IMR-90 (cell line): ENCODE results near the gene SSR4. TPM values are rescaled to one million over a fixed set of nuclear protein-coding genes. Genes with fewer than 3 reads are reported as not detected.

ENCODE experiments used
- ATAC-seq: fragments of 200-7000 bp; cut with Tn5 transposase; 2 replicates; pipeline ENCODE4 v1.9.1; 2020; ENCODE audit warnings: low read depth, mild to moderate bottlenecking, moderate library complexity
- BruUV-seq: library from RNA; stranded (reverse); fragments of 400-500 nt; replicated peaks from 2 replicates; lab custom pipeline; 2021; lab: Mats Ljungman, UMichigan
- CTCF ChIA-PET: fragments of 300-600 bp; formaldehyde crosslinking; extraction: SDS; loops from one replicate; lab custom pipeline; 2021; ENCODE audit warnings: antibody characterized with exemption; lab: Yijun Ruan, JAX
- POLR2A ChIA-PET: fragments of 300-600 bp; sonication (Branson Sonifier 250); formaldehyde crosslinking; loops from one replicate; lab custom pipeline; 2022; ENCODE audit warnings: antibody characterized with exemption; ENCODE audit not compliant: unreplicated experiment; lab: Charles Lee
- DNase-seq: peaks from one replicate; pipeline ENCODE4 v3.0.0; 2013
- H2AFZ ChIP-seq: replicated peaks from 2 replicates; pipeline ENCODE3; 2013; ENCODE audit warnings: low read length, mild to moderate bottlenecking; ENCODE audit not compliant: poor library complexity
- H2AK5ac ChIP-seq: 2 replicates; pipeline ENCODE4 v1.6.1; 2013; ENCODE audit warnings: low read depth, low read length, inconsistent platforms
- H2AK9ac ChIP-seq: replicated peaks from 2 replicates; pipeline ENCODE3; 2013; ENCODE audit warnings: mild to moderate bottlenecking, low read depth, low read length, moderate library complexity; ENCODE audit not compliant: poor library complexity
- H2BK120ac ChIP-seq: 2 replicates; pipeline ENCODE4 v1.6.1; 2013; ENCODE audit warnings: low read depth, low read length, inconsistent platforms
- H2BK15ac ChIP-seq: 3 replicates; pipeline ENCODE4 v1.6.1; 2013; ENCODE audit warnings: low read depth, low read length, inconsistent platforms
- H2BK20ac ChIP-seq: 2 replicates; pipeline ENCODE4 v1.6.1; 2013; ENCODE audit warnings: low read depth, mild to moderate bottlenecking, inconsistent platforms, low read length, moderate library complexity
- H2BK5ac ChIP-seq: 2 replicates; pipeline ENCODE4 v1.6.1; 2013; ENCODE audit warnings: mild to moderate bottlenecking, low read depth, low read length, inconsistent platforms; ENCODE audit not compliant: poor library complexity, severe bottlenecking
- H3K14ac ChIP-seq: replicated peaks from 2 replicates; pipeline ENCODE4 v1.6.1; 2013; ENCODE audit warnings: low read depth, low read length, inconsistent platforms
- H3K18ac ChIP-seq: 2 replicates; pipeline ENCODE4 v1.6.1; 2013; ENCODE audit warnings: low read depth, low read length, control low read depth
- H3K23ac ChIP-seq: 2 replicates; pipeline ENCODE4 v1.6.1; 2013; ENCODE audit warnings: low read depth, low read length, inconsistent platforms
- H3K27ac ChIP-seq: 2 replicates; pipeline ENCODE4 v1.5.1; 2013; ENCODE audit warnings: mild to moderate bottlenecking, control low read depth, low read length; ENCODE audit not compliant: insufficient read depth
- H3K27me3 ChIP-seq: 2 replicates; pipeline ENCODE4 v1.6.1; 2013; ENCODE audit warnings: low read length; ENCODE audit not compliant: control insufficient read depth, insufficient read depth
- H3K36me3 ChIP-seq: 2 replicates; pipeline ENCODE4 v1.6.1; 2013; ENCODE audit warnings: low read length, mixed read lengths; ENCODE audit not compliant: control insufficient read depth, insufficient read depth
- H3K4ac ChIP-seq: 2 replicates; pipeline ENCODE4 v1.6.1; 2013; ENCODE audit warnings: low read depth, low read length, inconsistent platforms
- H3K4me1 ChIP-seq: 2 replicates; pipeline ENCODE4 v1.6.1; 2013; ENCODE audit warnings: low read length, mixed read lengths; ENCODE audit not compliant: control insufficient read depth, insufficient read depth
- H3K4me2 ChIP-seq: 2 replicates; pipeline ENCODE4 v1.6.1; 2013; ENCODE audit warnings: low read depth, mild to moderate bottlenecking, control low read depth, low read length, moderate library complexity
- H3K4me3 ChIP-seq: 2 replicates; pipeline ENCODE4 v1.5.1; 2013; ENCODE audit warnings: low read depth, mild to moderate bottlenecking, control low read depth, low read length, moderate library complexity; ENCODE audit not compliant: insufficient read depth
- H3K56ac ChIP-seq: 2 replicates; pipeline ENCODE4 v1.6.1; 2013; ENCODE audit warnings: low read length, inconsistent platforms; ENCODE audit not compliant: insufficient read depth; ENCODE audit errors: extremely low read depth
- H3K79me1 ChIP-seq, 2 experiments: 2 replicates each; pipeline ENCODE4 v1.6.1; 2013; ENCODE audit warnings: low read length in 2 of 2, inconsistent platforms in 1 of 2, low read depth in 1 of 2
- H3K9ac ChIP-seq: 2 replicates; pipeline ENCODE4 v1.6.1; 2013; ENCODE audit warnings: low read depth, low read length, control low read depth
- H3K9me1 ChIP-seq: 2 replicates; pipeline ENCODE4 v1.6.1; 2013; ENCODE audit warnings: low read length, inconsistent platforms; ENCODE audit not compliant: insufficient read depth
- H3K9me3 ChIP-seq: 2 replicates; pipeline ENCODE4 v1.6.1; 2013; ENCODE audit warnings: low read length; ENCODE audit not compliant: control insufficient read depth, insufficient read depth
- H4K20me1 ChIP-seq: 2 replicates; pipeline ENCODE4 v1.6.1; 2013; ENCODE audit warnings: low read length, inconsistent platforms; ENCODE audit not compliant: insufficient read depth
- H4K5ac ChIP-seq: 2 replicates; pipeline ENCODE4 v1.6.1; 2013; ENCODE audit warnings: mild to moderate bottlenecking, low read depth, low read length, control low read depth
- H4K8ac ChIP-seq, 2 experiments: 2 replicates each; pipeline ENCODE4 v1.6.1; 2013; ENCODE audit warnings: low read depth in 2 of 2, low read length in 2 of 2, control low read depth in 1 of 2, inconsistent platforms in 1 of 2
- H4K91ac ChIP-seq: 2 replicates; pipeline ENCODE4 v1.6.1; 2013; ENCODE audit warnings: low read depth, low read length, inconsistent platforms; ENCODE audit not compliant: insufficient read depth
- BHLHE40 ChIP-seq: fragments of 150-350 bp; IDR thresholded peaks from 2 replicates; pipeline ENCODE4 v1.6.1; 2016; ENCODE audit warnings: mild to moderate bottlenecking, low read depth, low read length
- CEBPB ChIP-seq: IDR thresholded peaks from 2 replicates; pipeline ENCODE4 v1.6.1; 2012; ENCODE audit warnings: low read depth, low read length, improper control_type of control experiment
- CTCF ChIP-seq: conservative IDR thresholded peaks from 2 replicates; pipeline ENCODE4 v1.5.1; 2012; ENCODE audit warnings: mild to moderate bottlenecking, low read depth, low read length, improper control_type of control experiment
- ELK1 ChIP-seq: fragments of 150-350 bp; IDR thresholded peaks from 2 replicates; pipeline ENCODE4 v1.6.1; 2016; ENCODE audit warnings: low read depth, mild to moderate bottlenecking, low read length, moderate library complexity, borderline replicate concordance
- FOS ChIP-seq: fragments of 150-350 bp; IDR thresholded peaks from 2 replicates; pipeline ENCODE4 v1.6.1; 2016; ENCODE audit warnings: low read depth, low read length
- MAFK ChIP-seq: IDR thresholded peaks from 2 replicates; pipeline ENCODE4 v1.6.1; 2012; ENCODE audit warnings: low read depth, low read length, improper control_type of control experiment
- MAZ ChIP-seq: IDR thresholded peaks from 2 replicates; pipeline ENCODE4 v1.6.1; 2012; ENCODE audit warnings: low read depth, mild to moderate bottlenecking, low read length, improper control_type of control experiment, moderate library complexity, borderline replicate concordance
- SMC3 ChIP-seq: fragments of 150-350 bp; IDR thresholded peaks from 2 replicates; pipeline ENCODE4 v1.6.1; 2016; ENCODE audit warnings: low read depth, mild to moderate bottlenecking, antibody characterized with exemption, low read length, moderate library complexity
- USF2 ChIP-seq: fragments of 150-350 bp; IDR thresholded peaks from 2 replicates; pipeline ENCODE4 v1.6.1; 2017; ENCODE audit warnings: mild to moderate bottlenecking, antibody characterized with exemption, low read length, low read depth
- WGBS, 2 experiments: methylation state at CpG; one replicate each; pipeline versions ENCODE4 v1.1.5 to v1.1.7; 2013; ENCODE audit warnings: missing lambda C conversion rate in 2 of 2; ENCODE audit not compliant: insufficient read length in 1 of 2; ENCODE audit errors: extremely low coverage in 2 of 2; 5-methylcytosine and 5-hydroxymethylcytosine counted together
- dilution Hi-C: fragments of 300-500 bp; cut with HindIII; formaldehyde crosslinking; loops from one replicate; pipeline ENCODE4 v1.14.3; 2018; ENCODE audit warnings: low sequenced_read_pairs; ENCODE audit not compliant: unreplicated experiment
- in situ Hi-C: fragments of 300-500 bp; cut with MboI; formaldehyde crosslinking; loops from 3 replicates; pipeline ENCODE4 v1.14.3; 2019; ENCODE audit warnings: low sequenced_read_pairs, inconsistent platforms, mixed read lengths
- intact Hi-C: fragments of 100-400 bp; cut with micrococcal nuclease; formaldehyde crosslinking; loops from 2 replicates; pipeline ENCODE4 v1.10.0; 2022
- polyA plus RNA-seq, 3 experiments: library from polyadenylated mRNA; depleted of rRNA; stranded (reverse); fragments of >200 nt; gene quantifications; 2 replicates each; pipeline ENCODE4 v1.2.3, GENCODE V29; 2012; ENCODE audit warnings: low replicate concordance in 1 of 3
- total RNA-seq: library from RNA; depleted of rRNA; stranded (reverse); fragments of >200 nt; gene quantifications from 2 replicates; pipeline ENCODE4 v1.2.3, GENCODE V29; 2012

SSR4 gene
- total and polyA plus RNA-seq, 2 of the 4 experiments (the other 2 are of a cell fraction), result 141 to 480 TPM

- dilution Hi-C loops, result no loop called here
- no peak for ATAC-seq
- CTCF ChIA-PET, result no interaction called here
These were observed 29.9 kb downstream of the SSR4 start for GRCh38 chrX:153824348-153824747.

More at GRCh38 chrX:153824348-153824747, 29.9 kb downstream of the SSR4 start:
- no peak overlapping the region for H4K8ac ChIP-seq
- H3K4me3 ChIP-seq, result no peak overlapping the region
- BruUV-seq, result no TSS peak
- H3K23ac ChIP-seq, result no peak overlapping the region
- H3K36me3 ChIP-seq, result no peaks in the 10 kb centered on the region
- H3K14ac ChIP-seq, result no peak overlapping the region
- H2AK5ac ChIP-seq, result no peak overlapping the region
- H2BK5ac ChIP-seq, result no peak overlapping the region
- DNase-seq, result no peak
- no CpG with 5 or more reads among the region's 10 CpGs for WGBS, 2 experiments
- in situ Hi-C loops, result no loop called here
- no peak overlapping the region for H2AFZ ChIP-seq
- TF ChIP-seq MAZ (no peak), USF2 (no peak), BHLHE40 (no peak), SMC3 (no peak), CTCF (no peak), CEBPB (no peak), MAFK (no peak), ELK1 (no peak), FOS (no peak)
- H3K4me1 ChIP-seq, result no peaks in the 10 kb centered on the region
- H3K79me1 ChIP-seq, result no peaks in the 10 kb centered on the region
- H2BK15ac ChIP-seq, result no peak overlapping the region
- no peak overlapping the region for H3K9ac ChIP-seq
- H3K4ac ChIP-seq, result no peak overlapping the region
- POLR2A ChIA-PET, result no interaction called here
- H3K18ac ChIP-seq, result no peak overlapping the region
- H2BK20ac ChIP-seq, result no peak overlapping the region
- no peak overlapping the region for H2AK9ac ChIP-seq
- no peak overlapping the region for H3K4me2 ChIP-seq
- H4K20me1 ChIP-seq, result no peaks in the 10 kb centered on the region; the same call in 1 of the 2 replicates
- no peak overlapping the region for H3K27ac ChIP-seq
- H2BK120ac ChIP-seq, result no peak overlapping the region
- no peak overlapping the region for H4K91ac ChIP-seq
- no peaks in the 10 kb centered on the region for H3K9me1 ChIP-seq
- intact Hi-C loops, result no loop called here
- peaks cover 36% of the 10 kb centered on the region for H3K27me3 ChIP-seq
- H3K56ac ChIP-seq, result no peak overlapping the region
- no peak overlapping the region for H4K5ac ChIP-seq
- H3K9me3 ChIP-seq, result peaks cover 10% of the 10 kb centered on the region; the same call in 1 of the 2 replicates
